Peyer's patch (tissue), 4 donors: ENCODE results near the gene RNF213. TPM values are rescaled to one million over a fixed set of nuclear protein-coding genes. Genes with fewer than 3 reads are reported as not detected.

ENCODE experiments used
- DNase-seq, 3 donors: peaks; one replicate each; pipeline ENCODE4 v3.0.0-alpha.2; 2017 to 2019
- H3K27ac ChIP-seq, 4 donors: fragments of 200-600 bp; sonication (generic); one replicate each; pipeline ENCODE4 v1.5.1; 2016 to 2019
- H3K27me3 ChIP-seq, 2 donors: fragments of 200-600 bp; sonication (generic); one replicate each; pipeline ENCODE4 v1.5.1; 2019
- H3K36me3 ChIP-seq, 3 donors: fragments of 200-600 bp; sonication (generic); one replicate each; pipeline ENCODE4 v1.5.1; 2016 to 2019
- H3K4me1 ChIP-seq, 4 donors: fragments of 200-600 bp; sonication (generic); one replicate each; pipeline ENCODE4 v1.5.1; 2016 to 2019
- H3K4me3 ChIP-seq, 4 donors: fragments of 200-600 bp; sonication (generic); 1 replicate in 3 of 4; 2 replicates in 1 of 4; pipeline ENCODE4 v1.5.1; 2016 to 2019; ENCODE audit warnings: mild to moderate bottlenecking in 1 of 4
- H3K9me3 ChIP-seq, 4 donors: fragments of 200-600 bp; sonication (generic); one replicate each; pipeline ENCODE4 v1.5.1; 2016 to 2019; ENCODE audit warnings: mild to moderate bottlenecking in 1 of 4
- CTCF ChIP-seq, 6 experiments: fragments of 450-650 bp in 4 of 6; fragments of 200-600 bp in 2 of 6; sonication (generic) in 1 of 6; IDR thresholded peaks; one replicate each; pipeline ENCODE4 v1.5.1; 2017 to 2019; ENCODE audit warnings: antibody characterized with exemption in 6 of 6, mild to moderate bottlenecking in 3 of 6, moderate library complexity in 1 of 6
- POLR2A ChIP-seq, 2 donors: fragments of 450-650 bp; IDR thresholded peaks; one replicate each; pipeline ENCODE4 v1.5.1; 2017; ENCODE audit warnings: antibody characterized with exemption in 2 of 2, mild to moderate bottlenecking in 2 of 2, moderate library complexity in 2 of 2
- total RNA-seq, 4 donors: library from RNA; depleted of rRNA; stranded (reverse); fragments of >200 nt; gene quantifications; one replicate each; pipeline ENCODE4 v1.1.0, GENCODE V29; 2016

RNF213 gene
- total RNA-seq, 4 donors from 2014 or later, result 187 to 404 (median 293) TPM

DNA sequence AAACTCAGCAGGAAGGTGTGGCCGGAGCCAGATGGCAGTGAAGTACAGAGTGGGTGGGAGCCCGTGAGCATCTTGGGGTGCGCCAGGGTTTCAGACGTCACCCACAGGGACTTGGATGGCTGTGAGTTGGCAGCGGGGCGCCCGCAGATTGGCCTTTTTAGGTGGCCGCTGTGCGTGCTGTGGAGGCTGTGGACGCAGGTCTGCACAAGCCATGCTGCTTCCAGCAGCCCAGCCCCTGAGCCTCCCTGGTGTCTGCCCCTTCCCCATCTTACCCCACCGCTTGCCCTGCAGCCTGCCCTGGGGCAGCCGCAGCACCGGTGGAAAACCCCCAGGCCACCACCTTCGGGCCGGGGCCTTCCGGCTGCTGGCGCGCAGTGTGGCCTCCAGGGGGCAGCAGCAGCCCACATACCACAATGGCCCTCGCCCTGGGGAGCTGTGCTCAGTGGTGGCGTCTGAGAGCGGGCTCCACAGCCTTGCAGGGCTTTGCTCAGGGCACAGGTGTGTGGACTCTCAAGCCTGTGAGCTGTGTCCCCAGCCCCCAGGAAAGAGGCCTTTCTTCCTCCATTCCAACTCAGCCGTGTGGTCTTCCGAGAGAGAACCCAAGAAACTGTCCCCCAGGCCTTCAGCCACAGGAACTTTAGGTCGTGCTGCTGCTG lies 166.1 kb downstream of the RNF213 start:
- Histone ChIP-seq H3K4me3 (no peak overlapping the region), H3K36me3 (no peaks in the 10 kb centered on the region), H3K27ac (no peak overlapping the region), H3K9me3 (no peaks in the 10 kb centered on the region), H3K4me1 (peaks cover 0 to 10% (median 0%) of the 10 kb centered on the region in 4 donors), H3K27me3 (no peaks in the 10 kb centered on the region)
- DNase-seq, result peak; percentile 69 to 86 (median 82)
- TF ChIP-seq POLR2A (IDR thresholded peaks at IDR 0.05) (no peak), CTCF (IDR thresholded peaks at IDR 0.05) (peak; percentile 86 to 98 (median 96))

GRCh38 chr17:80427366-80428282 lies 167.0 kb downstream of the RNF213 start:
- Histone ChIP-seq H3K36me3 (no peaks in the 10 kb centered on the region), H3K27ac (no peak overlapping the region), H3K9me3 (no peaks in the 10 kb centered on the region), H3K4me3 (no peak overlapping the region), H3K27me3 (no peaks in the 10 kb centered on the region), H3K4me1 (peaks cover 0 to 10% (median 0%) of the 10 kb centered on the region in 4 donors)
- DNase-seq, result peak in 1 of 3 donors; percentile 27
- no peak for TF ChIP-seq POLR2A (IDR thresholded peaks at IDR 0.05)
- TF ChIP-seq CTCF (IDR thresholded peaks at IDR 0.05), result no peak

GRCh38 chr17:80428363-80428762 lies 167.7 kb downstream of the RNF213 start:
- peak in 1 of 3 donors; percentile 46 for DNase-seq
- TF ChIP-seq CTCF (IDR thresholded peaks at IDR 0.05) (no peak), POLR2A (IDR thresholded peaks at IDR 0.05) (no peak)
- H3K4me1 ChIP-seq, result peaks cover 0 to 10% (median 0%) of the 10 kb centered on the region in 4 donors
- no peaks in the 10 kb centered on the region for H3K9me3 ChIP-seq
- no peak overlapping the region for H3K27ac ChIP-seq
- H3K27me3 ChIP-seq, result no peaks in the 10 kb centered on the region
- H3K4me3 ChIP-seq, result no peak overlapping the region
- H3K36me3 ChIP-seq, result no peaks in the 10 kb centered on the region

DNA sequence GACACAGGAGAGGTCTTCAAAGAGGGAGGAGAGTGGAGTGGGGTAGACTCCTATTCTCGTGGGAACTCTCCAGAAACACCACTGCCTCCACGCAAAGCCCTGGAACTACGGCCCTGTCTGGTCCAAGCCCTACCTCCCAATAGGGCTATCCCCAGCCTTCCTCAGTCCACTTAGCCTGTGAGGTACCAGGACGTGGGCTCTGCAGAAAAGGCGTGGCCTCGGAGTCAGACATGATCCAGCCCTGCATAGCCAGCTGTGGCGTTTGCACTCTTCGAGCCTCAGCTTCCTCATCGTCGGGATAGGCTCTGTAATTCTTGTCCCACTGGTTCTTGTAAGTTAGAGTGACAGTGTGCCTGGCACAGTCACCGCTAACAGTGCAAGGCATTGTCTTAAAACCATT lies 168.1 kb downstream of the RNF213 start:
- H3K4me3 ChIP-seq, result no peak overlapping the region
- H3K4me1 ChIP-seq, result peaks cover 0 to 10% (median 0%) of the 10 kb centered on the region in 4 donors
- H3K27ac ChIP-seq, result no peak overlapping the region
- no peaks in the 10 kb centered on the region for H3K9me3 ChIP-seq
- H3K36me3 ChIP-seq, result no peaks in the 10 kb centered on the region
- DNase-seq, result peak in 1 of 3 donors; percentile 39
- no peaks in the 10 kb centered on the region for H3K27me3 ChIP-seq
- TF ChIP-seq POLR2A (IDR thresholded peaks at IDR 0.05) (no peak), CTCF (IDR thresholded peaks at IDR 0.05) (no peak)

DNA sequence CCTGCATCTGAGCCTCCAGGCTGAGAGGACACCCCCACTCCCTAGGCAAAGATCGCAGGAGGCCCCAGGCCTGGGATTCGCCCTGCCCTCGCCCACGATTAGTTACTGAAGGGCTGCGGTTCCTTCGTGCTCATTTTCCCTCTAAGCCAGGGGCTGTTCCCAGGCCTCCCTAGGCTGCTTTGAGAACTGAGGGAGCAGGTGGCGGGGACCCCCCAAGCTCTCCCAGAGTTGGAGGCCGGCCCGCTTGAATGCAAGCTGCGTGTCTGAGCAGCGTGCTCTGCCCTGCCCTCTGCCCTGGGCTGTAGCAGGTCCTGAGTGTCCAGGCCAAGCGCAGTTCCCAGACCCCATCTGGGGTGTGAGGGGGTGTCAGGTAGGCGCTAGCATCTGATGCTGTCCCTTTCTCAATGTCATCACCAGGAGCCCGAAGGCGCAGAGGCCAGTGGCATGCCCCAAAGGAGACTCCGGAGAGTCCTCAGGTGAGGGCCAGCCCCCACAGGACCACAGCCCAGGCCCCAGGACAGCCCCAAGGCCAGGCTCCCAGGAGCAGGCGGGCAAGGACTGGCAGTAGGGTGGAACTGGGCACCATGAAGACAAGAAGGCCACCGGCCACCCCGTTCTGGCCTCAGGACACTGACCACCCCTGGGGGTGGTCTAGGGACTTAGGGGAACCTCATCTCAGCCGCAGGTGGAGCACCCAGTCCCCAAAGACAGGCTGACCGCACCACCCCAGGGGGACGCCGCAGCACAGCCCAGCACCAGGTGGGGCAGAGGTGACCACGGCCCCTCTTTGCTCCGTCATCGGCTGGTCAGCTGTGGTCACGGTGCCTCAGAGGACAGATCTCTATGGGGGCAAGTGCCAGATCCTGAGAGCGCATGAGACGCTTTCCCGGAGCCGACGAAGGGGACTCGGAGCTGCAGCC lies 169.0 kb downstream of the RNF213 start:
- Histone ChIP-seq H3K27me3 (no peaks in the 10 kb centered on the region), H3K27ac (no peak overlapping the region), H3K9me3 (no peaks in the 10 kb centered on the region), H3K36me3 (no peaks in the 10 kb centered on the region), H3K4me1 (peaks cover 0 to 8% (median 0%) of the 10 kb centered on the region in 4 donors), H3K4me3 (no peak overlapping the region)
- TF ChIP-seq POLR2A (IDR thresholded peaks at IDR 0.05), result no peak
- no peak for TF ChIP-seq CTCF (IDR thresholded peaks at IDR 0.05)
- peak in 1 of 3 donors; percentile 40 for DNase-seq
